Nephron progenitor cell (in vitro differentiated cells): Measurements from ENCODE around the gene TIMM10B.

ENCODE experiments used
- DNase-seq: peaks from one replicate; pipeline ENCODE4 v3.0.0; 2021
- H3K27ac Mint-ChIP-seq: 2 replicates; pipeline ENCODE4 v1.8.0; 2021; ENCODE audit warnings: mild to moderate bottlenecking, moderate library complexity, mixed read lengths
- H3K27me3 Mint-ChIP-seq: 2 replicates; pipeline ENCODE4 v1.8.0; 2021; ENCODE audit warnings: mild to moderate bottlenecking, low read depth, mixed read lengths; ENCODE audit not compliant: poor library complexity
- H3K36me3 Mint-ChIP-seq: 2 replicates; pipeline ENCODE4 v1.8.0; 2021; ENCODE audit warnings: low read depth, mixed read lengths
- H3K4me1 Mint-ChIP-seq: 2 replicates; pipeline ENCODE4 v1.8.0; 2021; ENCODE audit warnings: mixed read lengths
- H3K4me3 Mint-ChIP-seq: 2 replicates; pipeline ENCODE4 v1.8.0; 2021; ENCODE audit warnings: mild to moderate bottlenecking, moderate library complexity, mixed read lengths
- H3K9me3 Mint-ChIP-seq: 2 replicates; pipeline ENCODE4 v1.8.0; 2021; ENCODE audit warnings: mild to moderate bottlenecking, moderate library complexity, mixed read lengths
- TF ChIP-seq, protein P1 (sequence below): fragments of 200-600 bp; sonication (generic); IDR thresholded peaks from 2 replicates; pipeline ENCODE4 v1.5.0; 2021; ENCODE audit warnings: antibody characterized with exemption

TIMM10B gene

GRCh38 chr11:6438979-6439571 is 42.2 kb upstream of the TIMM10B start:
- no peak overlapping the region for H3K4me3 Mint-ChIP-seq
- TF ChIP-seq, protein P1, sequence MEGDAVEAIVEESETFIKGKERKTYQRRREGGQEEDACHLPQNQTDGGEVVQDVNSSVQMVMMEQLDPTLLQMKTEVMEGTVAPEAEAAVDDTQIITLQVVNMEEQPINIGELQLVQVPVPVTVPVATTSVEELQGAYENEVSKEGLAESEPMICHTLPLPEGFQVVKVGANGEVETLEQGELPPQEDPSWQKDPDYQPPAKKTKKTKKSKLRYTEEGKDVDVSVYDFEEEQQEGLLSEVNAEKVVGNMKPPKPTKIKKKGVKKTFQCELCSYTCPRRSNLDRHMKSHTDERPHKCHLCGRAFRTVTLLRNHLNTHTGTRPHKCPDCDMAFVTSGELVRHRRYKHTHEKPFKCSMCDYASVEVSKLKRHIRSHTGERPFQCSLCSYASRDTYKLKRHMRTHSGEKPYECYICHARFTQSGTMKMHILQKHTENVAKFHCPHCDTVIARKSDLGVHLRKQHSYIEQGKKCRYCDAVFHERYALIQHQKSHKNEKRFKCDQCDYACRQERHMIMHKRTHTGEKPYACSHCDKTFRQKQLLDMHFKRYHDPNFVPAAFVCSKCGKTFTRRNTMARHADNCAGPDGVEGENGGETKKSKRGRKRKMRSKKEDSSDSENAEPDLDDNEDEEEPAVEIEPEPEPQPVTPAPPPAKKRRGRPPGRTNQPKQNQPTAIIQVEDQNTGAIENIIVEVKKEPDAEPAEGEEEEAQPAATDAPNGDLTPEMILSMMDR, result peak; percentile 56
- no peaks in the 10 kb centered on the region for H3K9me3 Mint-ChIP-seq
- H3K27me3 Mint-ChIP-seq, result peaks cover under 1% of the 10 kb centered on the region
- no peaks in the 10 kb centered on the region for H3K4me1 Mint-ChIP-seq
- no peaks in the 10 kb centered on the region for H3K36me3 Mint-ChIP-seq
- DNase-seq, result peak; percentile 51
- no peak overlapping the region for H3K27ac Mint-ChIP-seq

DNA sequence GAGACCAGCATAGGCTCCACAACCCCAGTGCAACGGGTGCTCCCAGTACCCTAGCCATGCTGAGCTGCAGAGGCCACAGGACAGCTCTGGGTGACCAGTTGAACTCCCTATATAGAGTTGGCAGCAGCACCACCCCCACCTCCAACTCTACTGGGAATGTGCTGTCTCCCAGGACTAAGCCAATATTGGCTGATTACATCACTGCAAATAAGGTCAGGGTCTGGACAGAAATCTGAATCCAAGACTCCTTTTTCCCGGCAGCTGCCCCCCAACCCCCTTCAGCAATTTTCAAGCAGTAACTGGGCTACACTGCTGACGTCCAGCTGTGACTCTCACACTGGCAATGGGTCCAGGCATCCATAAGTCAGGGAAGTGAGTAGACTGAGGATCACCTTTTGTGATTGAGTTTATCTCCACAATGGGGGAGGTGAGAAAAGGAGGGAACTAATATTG is 40.4 kb upstream of the TIMM10B start, which contains the start of gene HPX:
Gene HPX, minus strand, starts transcription at position 82 of the 453 bp plus-strand sequence. Its CDS starts 24 bp downstream, at position 58.
- Mint-ChIP-seq H3K9me3 (no peaks in the 10 kb centered on the region), H3K27me3 (peaks cover 5% of the 10 kb centered on the region), H3K36me3 (no peaks in the 10 kb centered on the region), H3K4me3 (no peak within 1 kb of the TSS), H3K27ac (no peak within 1 kb of the TSS), H3K4me1 (no peaks in the 10 kb centered on the region)
- no peak for DNase-seq
- TF ChIP-seq, protein P1, result no peak

DNA sequence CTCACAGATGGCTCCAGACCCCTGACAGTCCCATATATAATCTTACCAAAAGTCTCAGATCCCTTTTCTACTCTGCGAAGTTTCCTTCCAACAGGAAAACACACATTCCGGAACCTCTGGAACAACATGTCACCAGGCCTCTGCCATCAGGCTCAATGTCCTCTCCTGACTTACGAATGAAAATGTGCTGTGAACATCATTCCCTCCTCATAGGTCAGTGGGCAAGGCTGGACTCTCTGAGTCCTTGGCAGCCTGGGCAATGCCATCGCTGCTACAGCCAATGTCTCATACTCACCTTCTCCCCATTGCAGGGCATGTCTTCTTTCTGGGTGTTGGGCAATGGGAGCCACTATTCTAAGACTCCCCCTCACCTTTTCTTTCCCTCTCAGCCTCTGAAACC is 38.9 kb upstream of the TIMM10B start:
- Mint-ChIP-seq H3K36me3 (no peaks in the 10 kb centered on the region), H3K4me3 (no peak overlapping the region), H3K27me3 (peaks cover 5% of the 10 kb centered on the region), H3K4me1 (no peaks in the 10 kb centered on the region), H3K27ac (no peak overlapping the region), H3K9me3 (no peaks in the 10 kb centered on the region)
- TF ChIP-seq, protein P1, result no peak
- no peak for DNase-seq

GRCh38 chr11:6443269-6444003 is 37.9 kb upstream of the TIMM10B start:
- Mint-ChIP-seq H3K4me3 (no peak overlapping the region), H3K4me1 (no peaks in the 10 kb centered on the region), H3K9me3 (no peaks in the 10 kb centered on the region), H3K27me3 (peaks cover 5% of the 10 kb centered on the region), H3K36me3 (no peaks in the 10 kb centered on the region), H3K27ac (no peak overlapping the region)
- DNase-seq, result peak; percentile 56
- TF ChIP-seq, protein P1, result peak; percentile 81

GRCh38 chr11:6448574-6448973 is 32.7 kb upstream of the TIMM10B start:
- peaks cover 5% of the 10 kb centered on the region for H3K27me3 Mint-ChIP-seq
- DNase-seq, result no peak
- H3K27ac Mint-ChIP-seq, result no peak overlapping the region
- no peak overlapping the region for H3K4me3 Mint-ChIP-seq
- peaks cover under 1% of the 10 kb centered on the region for H3K4me1 Mint-ChIP-seq
- H3K36me3 Mint-ChIP-seq, result no peaks in the 10 kb centered on the region
- H3K9me3 Mint-ChIP-seq, result no peaks in the 10 kb centered on the region
- TF ChIP-seq, protein P1, result no peak
